K562 (cell line): ENCODE results near the gene PRAME. TPM values are rescaled to one million over a fixed set of nuclear protein-coding genes. Genes with fewer than 3 reads are reported as not detected.

Experiments used
- ATAC-seq: fragments of 200-7000 bp; cut with Tn5 transposase; 3 replicates; pipeline ENCODE4 v1.9.1; 2020; ENCODE audit warnings: moderate library complexity
- BruUV-seq: library from RNA; stranded (reverse); fragments of 400-500 nt; replicated peaks from 2 replicates; lab custom pipeline; 2021; lab: Mats Ljungman, UMichigan
- CTCF ChIA-PET: fragments of 300-600 bp; formaldehyde crosslinking; extraction: SDS; loops from one replicate; lab custom pipeline; 2021; ENCODE audit warnings: low intra/inter-chr PET ratio; lab: Yijun Ruan, JAX
- POLR2A ChIA-PET: fragments of 300-600, 350-650 bp; sonication (Branson Sonifier 250); formaldehyde crosslinking; extraction: SDS; loops from one replicate; lab custom pipeline; 2021; ENCODE audit warnings: antibody characterized with exemption, inconsistent platforms; lab: Yijun Ruan, JAX
- DNase-seq, 4 experiments: peaks; one replicate each; pipeline versions ENCODE4 v3.0.0 to v3.0.0-alpha.2; 2011 to 2018; ENCODE audit warnings: low spot score in 3 of 4, mixed read lengths in 3 of 4; ENCODE audit errors: extremely low read depth in 1 of 4
- FAIRE-seq: peaks from 2 replicates; lab custom pipeline; 2011; peaks lifted over from hg19 to GRCh38; lab: Jason Lieb, UNC
- H2AFZ ChIP-seq: 2 replicates; pipeline ENCODE4 v1.6.0; 2011; ENCODE audit warnings: low read depth, low read length, control low read depth, inconsistent platforms
- H3K27ac ChIP-seq: fragments of 200-600 bp; 3 replicates; pipeline ENCODE4 v1.8.0; 2011; ENCODE audit warnings: low read depth, mild to moderate bottlenecking, control low read depth, inconsistent platforms, low read length, moderate library complexity, mixed read lengths; ENCODE audit errors: extremely low read depth
- H3K27me3 ChIP-seq, 2 experiments: fragments of 300-600 bp in 1 of 2; 2 replicates in 1 of 2; 3 replicates in 1 of 2; pipeline versions ENCODE4 v1.6.0 to v1.8.0; 2011; ENCODE audit warnings: inconsistent platforms in 2 of 2, low read length in 2 of 2, mild to moderate bottlenecking in 1 of 2, mixed read lengths in 1 of 2, moderate library complexity in 1 of 2; ENCODE audit not compliant: control insufficient read depth in 2 of 2, insufficient read depth in 2 of 2
- H3K36me3 ChIP-seq: fragments of 300-600 bp; 3 replicates; pipeline ENCODE4 v1.8.0; 2011; ENCODE audit warnings: mild to moderate bottlenecking, low read length, inconsistent platforms; ENCODE audit not compliant: control insufficient read depth, insufficient read depth
- H3K4me1 ChIP-seq, 2 experiments: fragments of 200-600 bp in 1 of 2; replicated peaks in 1 of 2; 2 replicates in 1 of 2; 3 replicates in 1 of 2; pipeline versions ENCODE4 v1.5.1 to v1.8.0; 2011; ENCODE audit warnings: inconsistent platforms in 2 of 2, low read length in 2 of 2, mild to moderate bottlenecking in 1 of 2, mixed read lengths in 1 of 2, moderate library complexity in 1 of 2; ENCODE audit not compliant: control insufficient read depth in 2 of 2, insufficient read depth in 2 of 2
- H3K4me2 ChIP-seq: 2 replicates; pipeline ENCODE4 v1.6.1; 2011; ENCODE audit warnings: low read length, control low read depth, inconsistent platforms, mixed read lengths; ENCODE audit not compliant: insufficient read depth
- H3K4me3 ChIP-seq: fragments of 200-600 bp; sonication (generic), shearing (Covaris generic); 2 replicates; pipeline ENCODE4 v1.5.1; 2016; ENCODE audit warnings: control low read depth, inconsistent platforms
- H3K79me2 ChIP-seq: fragments of 200-600 bp; 3 replicates; pipeline ENCODE4 v1.8.0; 2011; ENCODE audit warnings: low read length, inconsistent platforms; ENCODE audit not compliant: control insufficient read depth, insufficient read depth
- H3K9ac ChIP-seq, 2 experiments: 2 replicates each; pipeline versions ENCODE4 v1.6.0 to v1.6.1; 2011; ENCODE audit warnings: low read depth in 2 of 2, low read length in 2 of 2, control low read depth in 1 of 2, inconsistent platforms in 1 of 2, mild to moderate bottlenecking in 1 of 2, mixed read lengths in 1 of 2; ENCODE audit not compliant: insufficient read depth in 1 of 2
- H3K9me1 ChIP-seq: one replicate; pipeline ENCODE4 v1.6.0; 2011; ENCODE audit warnings: inconsistent platforms, mild to moderate bottlenecking, low read length, moderate library complexity; ENCODE audit not compliant: control insufficient read depth, insufficient read depth
- H3K9me3 ChIP-seq: replicated peaks from 2 replicates; pipeline ENCODE4 v1.5.1; 2011; ENCODE audit warnings: low read depth, low read length, inconsistent platforms; ENCODE audit not compliant: control insufficient read depth, insufficient read depth
- H4K20me1 ChIP-seq: replicated peaks from 2 replicates; pipeline ENCODE4 v1.6.1; 2011; ENCODE audit warnings: low read length, inconsistent platforms, mixed read lengths; ENCODE audit not compliant: control insufficient read depth, insufficient read depth
- ATF3 ChIP-seq, 2 experiments: fragments of 450-650 bp in 1 of 2; sonication (generic) in 1 of 2; formaldehyde crosslinking in 1 of 2; IDR thresholded peaks in 1 of 2; conservative IDR thresholded peaks in 1 of 2; 2 replicates each; pipeline versions ENCODE4 v1.6.1 to v1.8.1; 2016 to 2023; ENCODE audit warnings: mild to moderate bottlenecking in 2 of 2, moderate library complexity in 2 of 2, inconsistent platforms in 1 of 2, missing genetic modification reagents in 1 of 2
- ELK3 ChIP-seq: fragments of 450-650 bp; formaldehyde crosslinking; IDR thresholded peaks from 2 replicates; pipeline ENCODE4 v1.4.0; 2020; ENCODE audit warnings: mild to moderate bottlenecking
- HMGXB4 ChIP-seq: sonication (generic); formaldehyde crosslinking; IDR thresholded peaks from 2 replicates; pipeline ENCODE4 v1.8.1; 2023; ENCODE audit warnings: mild to moderate bottlenecking, missing genetic modification reagents
- PML ChIP-seq: IDR thresholded peaks from 2 replicates; pipeline ENCODE4 v1.6.1; 2012; ENCODE audit warnings: low read length, inconsistent platforms
- PYGO2 ChIP-seq: fragments of 450-650 bp; IDR thresholded peaks from 2 replicates; pipeline ENCODE4 v1.6.1; 2016; ENCODE audit warnings: mild to moderate bottlenecking, missing genetic modification characterization, moderate library complexity, missing compliant biosample characterization
- SIX5 ChIP-seq, 2 experiments: IDR thresholded peaks; 2 replicates each; pipeline ENCODE4 v1.6.1; 2011; ENCODE audit warnings: low read length in 2 of 2, borderline replicate concordance in 1 of 2, low read depth in 1 of 2, mild to moderate bottlenecking in 1 of 2, moderate library complexity in 1 of 2; ENCODE audit not compliant: insufficient read depth in 1 of 2
- SP1 ChIP-seq: sonication (generic); formaldehyde crosslinking; IDR thresholded peaks from 2 replicates; pipeline ENCODE4 v1.8.1; 2022; ENCODE audit warnings: mild to moderate bottlenecking, missing genetic modification reagents
- TBP ChIP-seq: optimal IDR thresholded peaks from 2 replicates; pipeline ENCODE3; 2011; ENCODE audit warnings: low read depth, low read length, improper control_type of control experiment
- TEAD4 ChIP-seq, 2 experiments: sonication (generic) in 1 of 2; formaldehyde crosslinking in 1 of 2; IDR thresholded peaks; 2 replicates each; pipeline versions ENCODE4 v1.6.1 to v1.8.0; 2012 to 2022; ENCODE audit warnings: borderline replicate concordance in 1 of 2, inconsistent platforms in 1 of 2, low read length in 1 of 2, mild to moderate bottlenecking in 1 of 2, missing genetic modification reagents in 1 of 2
- USF2 ChIP-seq: sonication (generic); formaldehyde crosslinking; IDR thresholded peaks from 2 replicates; pipeline ENCODE4 v1.5.0; 2020; ENCODE audit warnings: missing genetic modification reagents
- ZNF184 ChIP-seq: sonication (generic); formaldehyde crosslinking; IDR thresholded peaks from 2 replicates; pipeline ENCODE4 v1.5.0; 2020; ENCODE audit warnings: missing genetic modification reagents
- WGBS: fragments of 100-300 bp; shearing (Covaris generic); methylation state at CpG from one replicate; pipeline ENCODE4 v1.1.6; 2016; ENCODE audit warnings: low coverage, mixed read lengths; ENCODE audit not compliant: insufficient coverage; ENCODE audit errors: missing lambda C conversion rate; 5-methylcytosine and 5-hydroxymethylcytosine counted together
- in situ Hi-C: fragments of 300-500 bp; cut with MboI; formaldehyde crosslinking; loops from 4 replicates; pipeline ENCODE4 v1.15.0; 2018; ENCODE audit warnings: inconsistent platforms, mixed read lengths
- intact Hi-C: fragments of 100-400 bp; cut with micrococcal nuclease; formaldehyde crosslinking; loops from 2 replicates; pipeline ENCODE4 v1.14.2; 2022
- polyA plus RNA-seq, 8 experiments: library from polyadenylated mRNA; depleted of rRNA in 4 of 8; stranded (reverse) in 5 of 8; unstranded in 3 of 8; fragments of >200 nt; fragmentation: Nextera tagmentation in 2 of 8; fragmentation: Illumina TruSeq in 1 of 8; extraction: Ambion mirVana in 2 of 8; extraction: Trizol in 1 of 8; gene quantifications; 2 replicates each; pipeline versions ENCODE4 v1.2.1 to v1.2.3, GENCODE V29; 2011 to 2014; ENCODE audit warnings: inconsistent platforms in 1 of 8, missing spikeins in 1 of 8
- total RNA-seq, 7 experiments: library from RNA; depleted of rRNA in 6 of 7; stranded (reverse); fragments of >200 nt in 6 of 7; fragmentation: Illumina TruSeq in 2 of 7; extraction: Trizol in 2 of 7; gene quantifications; 2 replicates each; pipeline versions ENCODE4 v1.2.1 to v1.2.3, GENCODE V29; 2011 to 2021; ENCODE audit warnings: low replicate concordance in 1 of 7

The PRAME gene
- total and polyA plus RNA-seq, 9 of the 15 experiments (the other 6 are each of a cell fraction or from before 2014, with no cell fraction given) = 662 to 2,141 (median 1,142) TPM

- TF ChIP-seq PYGO2 (tag) (no peak), ELK3 (CRISPR knock-in tag) (no peak), ZNF184 (CRISPR knock-in tag) (0 out of 2 replicates have a peak, but pooled peaks have one; percentile 61)
- TF ChIP-seq, all 486 proteins: peak for 4
Measured at GRCh38 chr22:22595001-22595835, 36.2 kb upstream of the PRAME start (continued).

GRCh38 chr22:22593964-22594656 lies 35.0 kb upstream of the PRAME start:
- Histone ChIP-seq H4K20me1 (peaks cover 15% of the 10 kb centered on the region), H3K9me1 (peaks cover 8% of the 10 kb centered on the region), H3K9me3 (no peaks in the 10 kb centered on the region), H3K79me2 (no peaks in the 10 kb centered on the region), H3K27ac (no peak overlapping the region), H3K4me3 (no peak overlapping the region), H3K36me3 (no peaks in the 10 kb centered on the region), H3K4me2 (no peak overlapping the region), H3K27me3 (peaks cover 31 to 47% of the 10 kb centered on the region in 2 experiments; a peak in 4 of 5 replicates), H2AFZ (0 out of 2 replicates have a peak overlapping the region, but pooled peaks have one; percentile 1), H3K4me1 (no peaks in the 10 kb centered on the region), H3K9ac (peak overlapping the region in 1 of 2 experiments; percentile 5; a peak in 1 of 4 replicates)
- intact Hi-C loops (loop anchor here (1.0 to 5.0 kb wide), 9 partner anchors 22 to 387 kb away; no protein-coding TSS in a partner anchor), in situ Hi-C loops (loop anchor here (10.0 kb wide), 1 partner anchor 1469 kb away; no protein-coding TSS in a partner anchor)
- FAIRE-seq (peak; percentile 97), ATAC-seq (peak; percentile 95), DNase-seq (peak; percentile 94 to 100 (median 98))
- ChIA-PET CTCF (interaction anchor here (0.5 to 5.1 kb wide), 36 partner anchors 11 to 535 kb away, joined by 3 to 60 read pairs (median 4); partner anchors contain the start of gene PRAME), POLR2A (interaction anchor here (0.6 kb wide), 1 partner anchor 17 kb away, joined by 3 read pairs; no protein-coding TSS in a partner anchor)
- 5% methylated on average over 10 of the region's 10 CpGs for WGBS
- BruUV-seq = no TSS peak
- TF ChIP-seq USF2 (0 out of 2 replicates have a peak, but pooled peaks have one; percentile 11), SIX5 (IDR thresholded peaks at IDR 0.05; ENCODE audit: borderline replicate concordance in 1 of 2, insufficient read depth in 1 of 2, low read depth in 1 of 2, low read length in 2 of 2) (no peak), PML (peak; percentile 37), TEAD4 (IDR thresholded peaks at IDR 0.05; ENCODE audit: low read length) (peak; percentile 62), TEAD4 (CRISPR knock-in tag; IDR thresholded peaks at IDR 0.05; ENCODE audit: borderline replicate concordance) (no peak), TBP (peak; percentile 50), ATF3 (IDR thresholded peaks at IDR 0.05) (no peak), ATF3 (CRISPR knock-in tag; conservative IDR thresholded peaks at IDR 0.05) (peak; percentile 85), HMGXB4 (CRISPR knock-in tag) (peak; percentile 88; the same call in 1 of the 2 replicates), SP1 (CRISPR knock-in tag) (no peak)
